Suprapubic skin (tissue), 4 donors: ENCODE results near the gene WDR73.

ENCODE experiments used
- EP300 ChIP-seq: sonication (generic); formaldehyde crosslinking; IDR thresholded peaks from one replicate; pipeline ENCODE4 v1.6.1; 2017; ENCODE audit warnings: antibody characterized with exemption
- POLR2A ChIP-seq, 2 donors: fragments of 450-650 bp; IDR thresholded peaks; one replicate each; pipeline ENCODE4 v1.6.1; 2017; ENCODE audit warnings: antibody characterized with exemption in 2 of 2, mild to moderate bottlenecking in 2 of 2, moderate library complexity in 2 of 2
- POLR2AphosphoS5 ChIP-seq, 3 donors: sonication (generic); formaldehyde crosslinking; IDR thresholded peaks; one replicate each; pipeline ENCODE4 v1.6.1; 2017; ENCODE audit warnings: antibody characterized with exemption in 3 of 3
- TF ChIP-seq, protein P1 (sequence below), 2 donors: fragments of 200-600 bp in 1 of 2; fragments of 450-650 bp in 1 of 2; sonication (generic) in 1 of 2; IDR thresholded peaks; one replicate each; pipeline ENCODE4 v1.5.1; 2016 to 2019; ENCODE audit warnings: antibody characterized with exemption in 2 of 2, mild to moderate bottlenecking in 1 of 2, moderate library complexity in 1 of 2

DNA sequence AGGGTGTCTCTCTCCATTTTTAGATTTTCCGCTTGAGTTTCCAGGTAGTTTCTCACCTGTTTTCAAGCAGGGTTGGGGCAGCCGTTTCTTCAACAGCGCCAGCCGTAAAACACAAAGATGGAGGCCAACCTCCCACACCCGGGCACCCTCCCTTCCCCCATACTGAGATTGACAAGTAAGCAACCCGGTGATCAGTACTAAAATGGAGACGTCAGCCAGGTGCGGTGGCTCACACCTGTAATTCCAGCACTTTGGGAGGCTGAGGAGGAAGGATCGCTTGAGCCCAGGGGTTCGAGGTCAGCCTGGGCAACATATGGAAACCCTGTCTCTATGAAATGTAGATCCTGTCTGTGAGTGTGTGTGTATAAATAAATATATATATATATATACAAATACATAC lies 54.2 kb downstream of the WDR73 start:
- TF ChIP-seq POLR2A (IDR thresholded peaks at IDR 0.05) (no peak), POLR2AphosphoS5 (IDR thresholded peaks at IDR 0.05) (no peak), EP300 (no peak)
- TF ChIP-seq, protein P1, sequence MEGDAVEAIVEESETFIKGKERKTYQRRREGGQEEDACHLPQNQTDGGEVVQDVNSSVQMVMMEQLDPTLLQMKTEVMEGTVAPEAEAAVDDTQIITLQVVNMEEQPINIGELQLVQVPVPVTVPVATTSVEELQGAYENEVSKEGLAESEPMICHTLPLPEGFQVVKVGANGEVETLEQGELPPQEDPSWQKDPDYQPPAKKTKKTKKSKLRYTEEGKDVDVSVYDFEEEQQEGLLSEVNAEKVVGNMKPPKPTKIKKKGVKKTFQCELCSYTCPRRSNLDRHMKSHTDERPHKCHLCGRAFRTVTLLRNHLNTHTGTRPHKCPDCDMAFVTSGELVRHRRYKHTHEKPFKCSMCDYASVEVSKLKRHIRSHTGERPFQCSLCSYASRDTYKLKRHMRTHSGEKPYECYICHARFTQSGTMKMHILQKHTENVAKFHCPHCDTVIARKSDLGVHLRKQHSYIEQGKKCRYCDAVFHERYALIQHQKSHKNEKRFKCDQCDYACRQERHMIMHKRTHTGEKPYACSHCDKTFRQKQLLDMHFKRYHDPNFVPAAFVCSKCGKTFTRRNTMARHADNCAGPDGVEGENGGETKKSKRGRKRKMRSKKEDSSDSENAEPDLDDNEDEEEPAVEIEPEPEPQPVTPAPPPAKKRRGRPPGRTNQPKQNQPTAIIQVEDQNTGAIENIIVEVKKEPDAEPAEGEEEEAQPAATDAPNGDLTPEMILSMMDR (IDR thresholded peaks at IDR 0.05): no peak
